ENCODE data around the gene NT5DC1.

GRCh38 chr6:116210316-116210715 lies 109.7 kb downstream of the NT5DC1 start:
- TF ChIP-seq CTCF (IDR thresholded peaks at IDR 0.05): no peak
- no peak for TF ChIP-seq POLR2A (IDR thresholded peaks at IDR 0.05)

Measured in body of pancreas (tissue), 4 donors.